Brain microvascular endothelial cell (primary cell): ENCODE measurements around the gene RRBP1.
A peak's percentile ranks its signal among the peaks of the same experiment; 100 is the strongest.

Experiments
- DNase-seq: peaks from one replicate; pipeline ENCODE4 v3.0.0-alpha.2; 2020
- H3K27ac ChIP-seq: fragments of 250-450 bp; sonication (Bioruptor Pico); 2 replicates; pipeline ENCODE4 v1.5.1; 2020; ENCODE audit warnings: mild to moderate bottlenecking, moderate library complexity
- H3K27me3 ChIP-seq: fragments of 250-450 bp; sonication (Bioruptor Pico); replicated peaks from 2 replicates; pipeline ENCODE4 v1.5.1; 2020; ENCODE audit warnings: mild to moderate bottlenecking
- H3K36me3 ChIP-seq: fragments of 250-450 bp; sonication (Bioruptor Pico); replicated peaks from 2 replicates; pipeline ENCODE4 v1.5.1; 2020; ENCODE audit warnings: mild to moderate bottlenecking
- H3K4me3 ChIP-seq: 2 replicates; pipeline ENCODE4 v1.5.1; 2011; ENCODE audit warnings: low read depth, mild to moderate bottlenecking, control low read depth, low read length, moderate library complexity
- in situ Hi-C: cut with HindIII; loops from 2 replicates; pipeline ENCODE4 v1.10.0; 2017; ENCODE audit warnings: low sequenced_read_pairs, low pct_ligation_motif_present
- TF ChIP-seq, protein P1 (sequence below): IDR thresholded peaks from 2 replicates; pipeline ENCODE4 v1.5.1; 2011; ENCODE audit warnings: low read depth, mild to moderate bottlenecking, moderate library complexity, low read length, control low read depth, inconsistent platforms; ENCODE audit errors: missing control alignments

The RRBP1 gene

DNA sequence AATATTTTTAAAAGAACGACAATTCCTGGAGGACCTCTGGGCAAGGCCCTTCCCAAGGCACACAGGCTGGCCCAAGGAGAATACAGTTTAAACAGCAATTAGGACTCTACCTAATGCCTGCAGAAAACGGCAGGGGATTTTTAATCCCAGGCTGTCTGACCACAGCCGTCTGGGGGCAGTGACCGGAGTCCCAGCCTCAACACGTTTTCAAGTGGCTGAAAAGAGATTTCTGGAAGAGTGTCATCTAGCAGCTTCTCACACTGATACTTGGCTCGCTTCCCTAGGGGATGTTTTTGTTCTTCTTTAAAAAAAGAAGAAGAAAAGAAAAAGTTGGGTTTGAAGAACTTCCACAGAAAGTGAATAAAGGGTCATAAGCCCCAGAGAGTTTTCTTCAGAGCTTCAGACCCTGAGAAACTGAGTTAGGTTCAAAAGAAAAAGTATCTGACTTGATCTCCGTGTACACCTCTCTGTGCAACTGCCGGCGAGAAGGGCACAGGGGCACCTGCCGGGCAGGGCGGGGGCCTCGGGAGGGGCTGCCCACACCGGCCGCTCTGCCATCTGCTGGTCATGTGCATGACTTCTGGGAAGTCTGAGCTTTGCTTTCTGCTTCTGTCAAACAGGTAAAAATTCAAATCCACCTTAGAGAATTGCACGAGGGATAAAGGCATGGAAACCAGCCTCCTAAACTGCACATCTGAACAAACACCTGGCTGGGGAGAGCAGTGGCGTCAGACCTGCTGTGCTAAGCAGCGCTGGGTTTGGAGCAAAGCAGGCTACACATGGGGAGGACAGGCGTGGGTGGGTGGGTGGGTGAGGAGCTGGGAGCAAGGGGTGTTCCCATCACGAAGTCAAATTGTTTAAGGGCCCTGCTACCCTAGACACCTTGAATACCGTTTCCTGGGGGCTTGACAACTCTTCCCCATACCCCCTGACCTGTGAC lies 33.0 kb downstream of the RRBP1 start:
- in situ Hi-C loops, result no loop called here
- Histone ChIP-seq H3K27me3 (no peaks in the 10 kb centered on the region), H3K27ac (no peak overlapping the region), H3K4me3 (no peak overlapping the region), H3K36me3 (peaks cover 39% of the 10 kb centered on the region)
- TF ChIP-seq, protein P1, sequence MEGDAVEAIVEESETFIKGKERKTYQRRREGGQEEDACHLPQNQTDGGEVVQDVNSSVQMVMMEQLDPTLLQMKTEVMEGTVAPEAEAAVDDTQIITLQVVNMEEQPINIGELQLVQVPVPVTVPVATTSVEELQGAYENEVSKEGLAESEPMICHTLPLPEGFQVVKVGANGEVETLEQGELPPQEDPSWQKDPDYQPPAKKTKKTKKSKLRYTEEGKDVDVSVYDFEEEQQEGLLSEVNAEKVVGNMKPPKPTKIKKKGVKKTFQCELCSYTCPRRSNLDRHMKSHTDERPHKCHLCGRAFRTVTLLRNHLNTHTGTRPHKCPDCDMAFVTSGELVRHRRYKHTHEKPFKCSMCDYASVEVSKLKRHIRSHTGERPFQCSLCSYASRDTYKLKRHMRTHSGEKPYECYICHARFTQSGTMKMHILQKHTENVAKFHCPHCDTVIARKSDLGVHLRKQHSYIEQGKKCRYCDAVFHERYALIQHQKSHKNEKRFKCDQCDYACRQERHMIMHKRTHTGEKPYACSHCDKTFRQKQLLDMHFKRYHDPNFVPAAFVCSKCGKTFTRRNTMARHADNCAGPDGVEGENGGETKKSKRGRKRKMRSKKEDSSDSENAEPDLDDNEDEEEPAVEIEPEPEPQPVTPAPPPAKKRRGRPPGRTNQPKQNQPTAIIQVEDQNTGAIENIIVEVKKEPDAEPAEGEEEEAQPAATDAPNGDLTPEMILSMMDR, result peak; percentile 64
- no peak for DNase-seq

DNA sequence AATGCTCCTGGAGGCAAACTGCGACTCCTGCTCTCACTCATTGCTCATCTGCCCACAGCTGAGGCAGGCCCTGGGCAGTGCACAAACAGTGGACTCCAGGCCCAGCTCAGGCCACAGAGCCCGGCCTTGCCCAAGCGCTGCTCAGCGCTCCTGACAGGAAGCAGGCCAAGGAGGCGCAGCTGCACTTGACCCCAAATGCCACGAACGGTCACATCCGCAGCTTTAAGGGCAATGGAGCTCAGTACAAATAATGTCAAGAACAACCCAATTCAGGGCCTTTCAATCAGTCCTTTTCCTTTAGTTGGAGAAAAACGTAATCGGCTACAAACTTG lies 33.8 kb downstream of the RRBP1 start:
- no peak overlapping the region for H3K27ac ChIP-seq
- in situ Hi-C loops, result no loop called here
- TF ChIP-seq, protein P1, result no peak

DNA sequence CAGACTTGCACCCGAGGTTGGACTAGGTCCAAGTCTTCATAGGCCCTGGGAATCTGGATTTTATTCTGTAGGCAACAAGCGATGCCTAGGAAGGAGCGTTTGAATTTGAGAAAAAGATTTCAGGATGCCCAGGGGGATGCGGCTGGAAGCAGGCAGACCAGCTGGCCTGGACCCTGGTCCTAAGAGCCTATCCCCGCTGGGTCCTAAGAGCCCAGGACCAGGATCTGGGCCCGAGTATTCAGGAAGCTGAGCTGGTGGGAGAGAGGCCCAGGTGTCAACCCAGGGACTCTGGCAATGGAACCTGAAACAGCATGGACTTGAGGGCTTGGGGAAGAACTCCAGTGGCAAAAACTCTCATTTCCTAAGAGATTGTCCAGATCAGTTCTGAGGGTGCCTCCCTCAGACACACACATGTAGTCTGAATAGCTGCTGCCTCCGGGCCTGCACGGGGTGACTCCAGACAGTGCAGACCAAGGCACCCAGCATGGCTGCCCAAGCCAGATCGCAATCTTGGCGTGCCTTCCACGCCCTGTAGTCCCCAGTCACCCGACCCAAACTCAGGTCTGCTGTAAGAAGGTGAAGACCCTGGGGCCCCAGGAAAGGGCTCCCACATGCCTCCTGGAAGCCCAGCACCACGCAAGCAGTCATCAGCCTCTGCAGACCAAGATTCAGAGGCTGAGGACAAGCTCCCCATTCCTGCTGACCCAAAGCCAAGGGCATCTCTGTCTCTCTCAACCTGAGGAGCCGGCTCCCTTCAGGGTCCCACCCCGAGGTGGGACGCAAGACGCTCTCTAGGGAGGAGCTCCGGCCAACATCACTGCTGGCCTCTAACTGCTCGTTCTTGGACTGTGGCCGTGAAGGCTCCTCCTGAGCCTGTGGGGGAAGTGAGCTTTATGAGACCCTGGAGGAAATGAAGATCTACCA lies 34.4 kb downstream of the RRBP1 start:
- H3K27ac ChIP-seq, result no peak overlapping the region
- H3K36me3 ChIP-seq, result peaks cover 31% of the 10 kb centered on the region
- no peak for DNase-seq
- in situ Hi-C loops, result no loop called here
- TF ChIP-seq, protein P1, result no peak
- H3K4me3 ChIP-seq, result no peak overlapping the region
- no peaks in the 10 kb centered on the region for H3K27me3 ChIP-seq

More for the DNA sequence above, 33.8 kb downstream of the RRBP1 start:
- H3K36me3 ChIP-seq, result peaks cover 34% of the 10 kb centered on the region
- no peak for DNase-seq
- no peaks in the 10 kb centered on the region for H3K27me3 ChIP-seq
- no peak overlapping the region for H3K4me3 ChIP-seq

DNA sequence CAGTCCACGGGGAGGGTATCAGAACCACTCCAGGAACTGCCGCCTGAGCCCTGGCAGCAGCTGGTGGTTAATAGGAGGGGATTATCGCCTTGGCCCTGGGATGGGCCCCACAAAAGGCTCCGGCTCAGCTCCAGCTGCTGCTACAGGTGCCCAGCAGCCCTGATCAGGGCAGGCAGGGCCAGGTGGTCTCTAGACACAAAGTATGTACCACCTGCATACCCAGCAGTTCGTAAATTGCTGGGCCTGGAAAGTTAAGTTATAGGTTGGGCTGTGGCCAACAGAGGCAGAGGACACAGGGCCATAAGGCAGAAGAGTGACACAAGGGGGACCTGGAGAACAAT lies 35.1 kb downstream of the RRBP1 start:
- no peak for DNase-seq
- TF ChIP-seq, protein P1, result no peak
- in situ Hi-C loops, result no loop called here
- Histone ChIP-seq H3K36me3 (peaks cover 33% of the 10 kb centered on the region), H3K27ac (no peak overlapping the region), H3K27me3 (no peaks in the 10 kb centered on the region), H3K4me3 (no peak overlapping the region)

DNA sequence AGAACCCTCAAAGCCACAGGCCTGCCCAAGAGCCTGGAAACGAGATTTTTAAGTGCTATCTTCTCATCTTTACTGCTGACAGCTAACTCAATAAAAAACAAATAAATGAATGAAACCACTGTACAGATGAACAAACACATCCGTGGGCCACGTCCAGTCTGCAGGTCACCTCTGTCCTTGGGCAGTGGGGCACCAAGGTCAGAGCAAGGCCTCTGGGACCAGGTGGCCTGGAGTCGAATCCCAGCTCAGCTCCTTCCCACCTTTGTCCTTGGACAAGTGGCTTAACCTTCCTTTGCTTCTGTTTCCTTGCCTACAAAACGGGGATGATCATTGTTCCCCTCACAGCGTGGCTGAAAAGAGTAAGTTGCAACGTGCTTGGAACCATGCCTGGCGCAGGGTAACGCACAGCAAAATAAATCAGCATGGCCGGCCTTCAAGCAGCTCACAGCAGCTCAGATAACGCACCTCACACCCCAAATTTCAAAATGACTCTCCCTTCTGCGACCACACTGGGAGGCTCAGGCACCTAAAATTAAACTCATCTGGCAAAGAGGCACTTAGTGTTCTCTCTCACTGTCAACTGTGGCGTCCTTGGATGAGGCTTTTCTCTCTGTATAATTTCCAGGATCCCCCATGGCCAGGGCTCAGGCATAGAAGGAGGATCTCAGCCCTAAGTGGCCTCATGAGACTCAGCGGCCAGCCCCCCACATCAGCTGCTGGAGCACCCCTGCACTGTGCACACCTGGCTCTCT lies 35.7 kb downstream of the RRBP1 start:
- DNase-seq, result no peak
- Histone ChIP-seq H3K4me3 (no peak overlapping the region), H3K36me3 (peaks cover 38% of the 10 kb centered on the region), H3K27ac (no peak overlapping the region), H3K27me3 (no peaks in the 10 kb centered on the region)
- TF ChIP-seq, protein P1, result no peak
- in situ Hi-C loops, result no loop called here
